GM19395 (cell line): ENCODE results near the gene PIPOX.

Experiments
- ATAC-seq: cut with Tn5 transposase; IDR thresholded peaks from one replicate; pipeline ENCODE4 v1.9.1; 2021; ENCODE audit warnings: mild to moderate bottlenecking, moderate library complexity; ENCODE audit not compliant: unreplicated experiment

The PIPOX gene

DNA sequence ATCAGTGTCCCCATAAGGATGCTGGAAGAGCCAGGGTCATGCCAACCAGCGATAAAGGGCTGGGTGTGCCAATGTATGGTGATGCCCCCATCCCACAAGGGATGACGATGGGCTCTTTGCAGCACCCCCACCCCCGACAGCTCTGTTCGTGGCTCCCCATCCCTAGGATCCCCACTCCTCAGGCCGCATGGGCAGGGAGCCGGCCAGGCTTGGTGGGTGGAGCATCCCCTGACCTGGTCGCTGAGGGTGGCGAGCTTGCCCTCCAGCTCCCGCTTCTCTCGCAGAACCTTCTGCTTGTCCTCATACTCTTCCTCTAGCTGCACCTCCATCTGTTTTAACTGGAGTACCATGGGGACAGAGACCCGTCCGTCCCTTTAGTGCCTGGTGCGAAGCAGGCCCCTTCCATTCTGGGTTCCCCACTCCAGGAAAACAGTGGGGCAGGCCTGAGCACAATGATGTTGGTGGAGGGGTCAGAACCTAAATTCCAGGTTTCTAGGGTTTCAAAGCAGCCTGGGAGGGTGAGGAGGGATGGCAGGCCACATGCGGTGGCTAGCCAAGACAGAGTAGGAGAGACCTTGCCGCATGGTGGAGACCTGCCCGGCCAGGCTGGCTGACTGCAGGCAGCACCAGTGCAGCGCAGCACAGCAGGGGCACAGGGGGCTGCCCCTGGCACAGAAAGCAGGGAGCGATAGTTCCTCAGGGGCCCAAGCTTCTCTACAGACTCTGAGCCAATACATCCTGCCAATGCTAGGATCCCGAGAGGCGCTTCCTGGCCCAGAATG lies 50.3 kb downstream of the PIPOX start:
- no peak for ATAC-seq

- ATAC-seq: no peak
Measured at GRCh38 chr17:29094101-29094708, 51.3 kb downstream of the PIPOX start.

DNA sequence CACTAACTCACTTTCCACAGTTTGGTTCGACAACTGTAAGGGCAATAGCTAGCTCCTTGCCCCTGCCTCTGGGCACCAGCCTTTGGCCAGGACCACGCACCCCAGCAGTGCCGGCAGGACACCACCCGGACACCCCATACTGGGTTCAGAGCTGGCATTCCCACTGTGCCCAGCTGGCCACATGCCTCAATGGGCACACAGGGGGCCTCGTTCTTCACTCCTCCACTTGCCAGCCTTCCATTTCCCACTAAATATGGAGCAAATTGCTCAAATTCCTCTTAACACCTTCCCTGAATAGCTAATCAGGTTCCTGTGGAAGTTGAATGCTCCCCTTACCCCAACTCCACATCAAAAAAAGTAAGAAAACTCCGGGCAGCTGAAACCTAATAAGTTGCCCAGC lies 52.5 kb downstream of the PIPOX start:
- ATAC-seq: no peak

DNA sequence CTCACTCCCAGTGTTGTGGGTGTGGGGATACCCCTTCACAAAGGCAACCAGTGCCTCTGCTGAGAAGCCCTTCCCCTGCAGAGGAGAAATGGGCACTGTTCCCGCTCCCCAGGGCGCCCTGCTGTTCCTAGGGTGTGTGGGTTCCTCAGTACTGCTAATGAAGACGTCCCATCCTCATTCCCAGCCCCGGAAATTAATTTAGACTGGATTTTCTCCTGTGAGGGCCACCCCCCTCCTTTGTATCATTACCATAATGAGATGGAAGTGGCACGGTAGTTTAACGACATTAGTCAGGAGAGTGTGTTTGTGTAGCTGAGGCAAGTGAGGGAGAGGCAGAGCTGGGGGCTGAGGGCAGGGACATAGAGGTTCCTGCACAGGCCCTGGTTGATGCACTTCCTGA lies 53.2 kb downstream of the PIPOX start:
- ATAC-seq: no peak

GRCh38 chr17:29099527-29099926 lies 56.6 kb downstream of the PIPOX start:
- ATAC-seq: no peak

DNA sequence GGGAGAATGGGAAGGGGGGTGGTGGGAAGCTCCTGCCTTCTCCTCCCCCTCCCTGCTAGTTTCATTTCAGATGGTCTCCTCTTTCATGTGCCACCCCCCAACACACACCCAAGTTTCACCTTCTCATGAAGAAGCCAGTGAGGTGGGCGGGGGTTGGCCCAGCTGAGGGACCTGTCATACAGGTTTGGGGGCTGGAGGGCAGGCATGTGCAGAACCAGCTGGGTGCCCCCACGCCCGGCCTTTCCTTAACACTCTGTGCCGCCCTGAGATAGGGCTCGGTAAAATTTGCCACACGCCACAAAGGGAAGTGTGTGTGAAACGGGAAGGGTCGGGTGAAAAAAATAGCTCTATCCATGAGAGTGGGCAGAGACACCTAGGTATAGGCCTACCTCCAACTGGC lies 57.4 kb downstream of the PIPOX start:
- ATAC-seq: no peak

DNA sequence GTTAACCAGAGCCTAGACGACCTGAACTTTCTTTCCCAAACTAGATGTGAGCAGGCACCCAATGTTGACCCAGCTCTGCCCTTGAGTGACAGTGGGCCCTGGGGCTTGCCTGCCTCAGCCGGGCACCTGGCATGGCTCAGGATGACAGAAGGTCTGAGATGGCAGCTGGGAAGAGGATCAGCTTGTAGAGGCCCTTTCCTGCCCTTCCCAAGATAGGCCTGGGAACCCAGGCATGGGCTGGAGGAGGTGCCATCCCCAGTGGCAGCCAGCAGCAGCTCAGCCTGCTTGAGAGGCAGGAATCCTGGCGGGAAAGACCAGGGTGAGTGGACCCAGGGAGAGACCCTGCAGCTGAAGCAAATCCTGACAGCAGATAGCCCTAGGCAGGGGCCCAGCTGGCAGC lies 59.1 kb downstream of the PIPOX start:
- no peak for ATAC-seq

DNA sequence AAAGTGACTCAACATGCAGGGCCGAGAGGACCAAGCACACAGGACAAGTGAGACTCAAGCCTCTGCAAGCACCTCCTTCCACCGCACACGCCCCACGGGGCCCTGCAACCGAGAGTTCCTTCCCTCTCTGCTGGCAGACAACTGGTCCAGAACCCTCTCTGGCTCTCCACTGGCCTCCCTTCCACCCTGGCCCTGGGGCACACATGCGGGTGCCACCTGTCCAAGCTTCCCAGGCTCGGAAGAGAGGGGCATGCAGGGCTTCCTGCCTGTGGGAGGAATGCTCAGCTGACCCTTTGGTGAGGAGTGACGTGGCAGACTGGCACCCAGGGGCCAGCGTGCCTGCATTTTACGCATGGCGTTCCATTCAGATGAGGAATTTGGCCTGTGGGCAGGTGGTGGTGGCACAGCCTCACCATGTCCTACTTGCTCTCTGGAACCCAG lies 59.8 kb downstream of the PIPOX start:
- ATAC-seq: no peak

DNA sequence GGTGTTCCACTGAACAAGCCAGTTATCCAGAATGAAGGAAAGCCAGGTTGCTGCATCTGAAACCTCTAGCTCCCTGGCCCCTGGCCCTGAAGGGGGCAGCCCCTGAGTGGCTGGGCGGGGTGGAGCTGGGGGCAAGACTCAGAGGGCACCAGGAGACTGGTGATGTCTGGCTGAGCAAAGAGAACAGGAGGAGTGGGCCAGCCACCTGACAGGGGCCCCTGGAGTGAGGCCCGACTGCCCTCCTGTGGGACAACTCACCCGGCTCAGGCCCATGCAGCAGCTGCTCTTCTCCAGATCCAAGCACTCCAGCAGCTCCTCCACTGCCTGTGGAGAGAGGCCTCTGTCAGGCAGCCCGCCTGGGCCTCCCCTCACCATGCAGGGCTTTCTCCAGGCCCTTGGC lies 60.4 kb downstream of the PIPOX start:
- no peak for ATAC-seq
